Aorta (tissue), 5 donors: ENCODE data around the gene SETD5. TPM values are rescaled to one million over a fixed set of nuclear protein-coding genes. Genes with fewer than 3 reads are reported as not detected.
A peak's percentile ranks its signal among the peaks of the same experiment; 100 is the strongest.

Experiments
- ATAC-seq: fragments of 200-7000 bp; cut with Tn5 transposase; one replicate; pipeline ENCODE4 v1.9.1; 2022; ENCODE audit warnings: moderate library complexity; ENCODE audit not compliant: low FRiP score
- DNase-seq, 2 donors: peaks; one replicate each; pipeline ENCODE4 v3.0.0-alpha.2; 2020
- H3K27ac ChIP-seq, 2 donors: one replicate each; pipeline ENCODE4 v1.5.1; 2013; ENCODE audit warnings: low read length in 2 of 2, mild to moderate bottlenecking in 2 of 2, moderate library complexity in 2 of 2, control low read depth in 1 of 2, inconsistent platforms in 1 of 2, low read depth in 1 of 2
- H3K27me3 ChIP-seq, 2 donors: one replicate each; pipeline ENCODE4 v1.6.1; 2013; ENCODE audit warnings: control low read depth in 1 of 2, low read length in 1 of 2, mild to moderate bottlenecking in 1 of 2, moderate library complexity in 1 of 2; ENCODE audit not compliant: insufficient read depth in 2 of 2, control insufficient read depth in 1 of 2
- H3K36me3 ChIP-seq, 2 donors: one replicate each; pipeline ENCODE4 v1.6.1; 2013; ENCODE audit warnings: control low read depth in 1 of 2, low read length in 1 of 2, mild to moderate bottlenecking in 1 of 2; ENCODE audit not compliant: insufficient read depth in 2 of 2, control insufficient read depth in 1 of 2
- H3K4me1 ChIP-seq, 2 donors: one replicate each; pipeline ENCODE4 v1.6.1; 2013; ENCODE audit warnings: low read length in 2 of 2, control low read depth in 1 of 2, mild to moderate bottlenecking in 1 of 2, moderate library complexity in 1 of 2; ENCODE audit not compliant: insufficient read depth in 2 of 2, control insufficient read depth in 1 of 2
- H3K4me3 ChIP-seq, 2 donors: one replicate each; pipeline ENCODE4 v1.5.1; 2013; ENCODE audit warnings: low read length in 2 of 2, control low read depth in 1 of 2, mild to moderate bottlenecking in 1 of 2
- H3K9me3 ChIP-seq: one replicate; pipeline ENCODE4 v1.6.1; 2013; ENCODE audit warnings: mild to moderate bottlenecking, low read length; ENCODE audit not compliant: control insufficient read depth
- WGBS, 2 donors: extraction: QIAGEN DNeasy Blood & Tissue Kit; methylation state at CpG; one replicate each; pipeline ENCODE4 v1.1.7; 2013; 5-methylcytosine and 5-hydroxymethylcytosine counted together
- intact Hi-C, 2 donors: fragments of 100-400 bp; cut with DNase I; formaldehyde crosslinking; loops; one replicate each; pipeline versions ENCODE4 v1.14.2 to v1.15.0; 2022
- long read RNA-seq, 2 donors: library from polyadenylated mRNA; unstranded; transcript quantifications; one replicate each; pipeline ENCODE4 v2.0.0, GENCODE V29; 2020 to 2021
- polyA plus RNA-seq, 2 donors: library from polyadenylated mRNA; stranded (reverse); fragments of 200-250 nt; gene quantifications; one replicate each; pipeline ENCODE4 v1.2.3, GENCODE V29; 2013
- total RNA-seq, 2 donors: library from RNA; stranded (reverse); fragmentation: NEBNext Ultra II Directional; extraction: Animal tissue kit (Norgen Biotek cat#: 25700); gene quantifications; one replicate each; pipeline ENCODE4 v1.2.1, GENCODE V29; 2021
- donor health status: healthy with polysubstance abuse.
- donor health status: Bipolar disorder and iron deficiency.
- donor health status: DM: no; HTN: no; CAD: no.
- donor health status: DM: no; HTN: no; CAD: no.
- donor health status: DM: yes; HTN: yes; CAD: no.

The SETD5 gene
- total RNA-seq, result 100 to 1,000 TPM; 148 to 200 TPM
- 10 to 100 TPM; 13.9 to 37.3 TPM for polyA plus RNA-seq
- long read RNA-seq, donor 1, transcript SETD5-227 (3 exons, 634 nt), result major isoform, 5 of 106 reads
- long read RNA-seq, donor 1, partial matches to known transcripts, result 59 of 106 reads
- long read RNA-seq, donor 1, other reads (novel, unspliced or antisense), result 38 of 106 reads
- long read RNA-seq, donor 2, partial matches to known transcripts, result 13 of 61 reads
- long read RNA-seq, donor 2, other reads (novel, unspliced or antisense), result 48 of 61 reads

DNA sequence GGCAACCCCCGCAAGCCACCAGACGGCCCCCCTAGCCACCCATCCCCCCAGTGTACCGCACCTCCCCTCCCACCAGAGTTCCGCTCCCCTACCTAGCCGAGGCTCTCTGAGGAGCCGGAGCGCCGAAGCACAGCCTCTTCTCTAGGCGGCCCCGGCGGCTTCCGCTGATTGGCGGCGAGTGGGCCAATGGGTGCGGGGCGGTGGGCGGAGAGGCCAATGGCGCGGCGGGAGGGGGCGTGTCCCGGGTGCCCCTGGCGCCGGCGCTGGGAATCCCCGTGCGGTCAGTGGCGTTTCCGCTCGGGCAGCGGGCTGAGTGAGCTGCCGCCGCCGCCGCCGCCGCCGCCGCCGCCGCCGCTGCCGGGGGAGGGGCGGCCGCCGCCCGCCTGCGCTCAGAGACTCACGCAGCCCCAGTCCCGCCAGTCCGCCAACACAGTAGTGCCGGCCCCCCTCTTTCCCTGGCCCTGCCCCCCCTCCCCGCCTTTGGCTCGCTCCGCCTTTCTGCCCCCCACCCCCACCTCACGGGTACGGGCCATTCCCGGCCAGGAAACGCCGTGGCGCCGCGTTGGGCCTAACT, at the start of gene SETD5:
SETD5 (plus strand) TSS at position 284 of the 574 bp plus-strand sequence. CDS start 31,324 bp downstream, outside the sequence.
- 0 to 1% methylated on average over 30 to 63 of the region's 63 CpGs for WGBS, 2 donors
- DNase-seq (peak; percentile 99), ATAC-seq (peak; percentile 92)
- Histone ChIP-seq H3K9me3 (no peaks in the 10 kb centered on the region), H3K27ac (peak within 1 kb of the TSS; percentile 95 to 98), H3K4me3 (peak within 1 kb of the TSS; percentile 60 to 91), H3K36me3 (no peaks in the 10 kb centered on the region), H3K4me1 (no peaks in the 10 kb centered on the region), H3K27me3 (no peaks in the 10 kb centered on the region)
- intact Hi-C loops, result no loop called here

DNA sequence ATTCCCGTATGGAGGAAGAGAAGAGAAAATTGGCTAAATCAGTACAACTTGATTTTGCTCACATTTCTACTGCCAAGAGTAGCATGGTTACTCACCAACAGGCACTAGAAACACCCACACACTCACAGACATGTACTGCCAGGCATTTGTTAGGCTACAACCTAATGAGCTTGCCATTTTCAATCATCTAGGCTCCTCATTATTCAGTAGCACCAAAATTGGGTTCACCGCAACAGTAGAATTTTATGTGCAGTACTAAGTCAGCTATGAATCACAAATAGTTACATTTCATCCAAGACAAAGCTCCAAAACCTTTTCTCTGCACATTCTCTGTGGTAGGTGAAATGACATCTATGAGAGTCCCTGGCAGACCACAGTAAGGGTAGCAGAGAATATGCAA, 49.5 kb upstream of the SETD5 start:
- no peaks in the 10 kb centered on the region for H3K9me3 ChIP-seq
- H3K27me3 ChIP-seq, result no peaks in the 10 kb centered on the region
- intact Hi-C loops, result no loop called here
- ATAC-seq (no peak), DNase-seq (no peak)
- no peaks in the 10 kb centered on the region for H3K36me3 ChIP-seq
- H3K4me1 ChIP-seq, result peaks cover 0 to under 1% of the 10 kb centered on the region in 2 donors
- WGBS, 2 donors, result 40 to 47% methylated on average over 2 of the region's 2 CpGs
- no peak overlapping the region for H3K27ac ChIP-seq
- no peak overlapping the region for H3K4me3 ChIP-seq

DNA sequence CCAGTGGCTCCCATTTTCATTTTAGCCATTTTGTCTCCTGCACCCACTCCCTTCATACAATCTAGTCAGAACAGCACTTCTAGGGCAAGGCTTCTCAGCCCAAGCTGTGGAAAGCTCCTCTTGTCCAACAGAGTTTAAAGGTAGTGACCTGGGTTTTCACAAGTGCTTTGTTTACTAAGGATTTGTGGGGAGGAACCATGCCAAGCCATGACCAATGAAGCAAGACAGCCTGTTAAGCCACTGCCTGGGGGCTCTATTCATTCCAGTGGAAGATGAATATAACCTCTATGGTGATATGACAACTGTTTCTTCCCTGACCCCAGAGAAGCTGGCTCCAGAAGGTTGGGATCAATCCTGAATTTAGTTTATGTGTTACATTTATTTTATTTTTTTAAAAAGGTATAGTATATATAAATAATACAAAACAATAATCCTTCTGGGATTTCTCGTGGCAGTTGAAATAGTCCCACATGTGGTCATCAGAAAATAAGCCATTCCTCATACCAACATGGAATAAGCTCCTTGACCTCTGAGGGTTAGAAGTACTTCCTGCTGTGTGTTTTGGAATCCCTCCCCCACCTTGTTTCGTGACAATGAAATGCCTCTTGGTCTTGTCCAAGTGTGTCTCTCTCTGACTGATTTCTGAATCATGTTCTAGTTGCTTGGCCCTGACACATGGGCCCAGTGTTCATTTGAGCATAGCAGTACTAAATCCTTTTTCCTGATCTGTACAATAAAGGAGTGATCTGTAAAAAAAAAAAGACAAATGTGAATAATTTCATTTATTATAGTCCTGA, 47.9 kb upstream of the SETD5 start:
- DNase-seq, result no peak
- Histone ChIP-seq H3K9me3 (no peaks in the 10 kb centered on the region), H3K27me3 (no peaks in the 10 kb centered on the region), H3K36me3 (no peaks in the 10 kb centered on the region), H3K27ac (no peak overlapping the region), H3K4me3 (no peak overlapping the region), H3K4me1 (peaks cover 0 to 1% of the 10 kb centered on the region in 2 donors)
- intact Hi-C loops, result loop anchor here in 1 of 2 donors (5.0 kb wide), 1 partner anchor 73 kb away; no protein-coding TSS in a partner anchor
- 32 to 43% methylated on average over 2 of the region's 2 CpGs for WGBS, 2 donors
- no peak for ATAC-seq

GRCh38 chr3:9351709-9352126, 45.7 kb upstream of the SETD5 start:
- intact Hi-C loops, result loop anchor here in 1 of 2 donors (5.0 kb wide), 1 partner anchor 71 kb away; no protein-coding TSS in a partner anchor
- Histone ChIP-seq H3K4me3 (no peak overlapping the region), H3K4me1 (peaks cover 0 to 1% of the 10 kb centered on the region in 2 donors), H3K36me3 (no peaks in the 10 kb centered on the region), H3K27ac (no peak overlapping the region), H3K9me3 (no peaks in the 10 kb centered on the region), H3K27me3 (no peaks in the 10 kb centered on the region)
- ATAC-seq (no peak), DNase-seq (no peak)
- 52 to 68% methylated on average over 3 of the region's 3 CpGs for WGBS, 2 donors

GRCh38 chr3:9352917-9353752, 44.3 kb upstream of the SETD5 start:
- intact Hi-C loops, result loop anchor here (1.0 to 5.0 kb wide), 2 partner anchors 26 to 69 kb away; no protein-coding TSS in a partner anchor

DNA sequence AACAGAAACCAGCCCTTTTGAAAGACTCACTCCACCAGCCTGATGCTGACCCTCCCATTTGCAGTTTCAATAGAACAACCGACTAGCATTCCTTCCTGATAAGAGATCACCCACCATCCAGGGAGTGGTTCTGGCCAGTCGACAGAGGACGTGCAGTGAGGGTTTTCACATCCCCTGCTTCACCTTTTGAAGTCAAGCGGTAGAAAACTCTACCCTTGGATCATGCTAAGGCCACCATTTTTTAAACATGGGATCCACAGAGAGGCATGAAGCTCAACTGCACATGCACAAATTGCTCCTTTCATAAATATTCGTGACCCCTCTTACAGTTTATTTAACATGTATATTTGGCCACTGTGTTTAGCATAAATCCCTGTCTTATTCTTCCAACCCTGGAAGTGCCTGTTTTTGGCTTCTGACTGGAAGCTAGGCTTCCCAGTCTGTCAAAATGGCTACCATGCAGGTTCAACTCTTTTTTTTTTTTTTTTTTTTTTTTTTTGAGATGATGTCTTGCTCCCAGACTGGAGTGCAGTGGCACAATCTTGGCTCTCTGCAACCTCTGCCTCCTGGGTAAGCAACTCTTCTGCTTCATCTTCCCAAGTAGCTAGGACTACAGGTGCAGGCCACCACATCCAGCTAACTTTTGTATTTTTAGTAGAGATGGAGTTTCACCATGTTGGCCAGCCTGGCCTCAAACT, 35.6 kb upstream of the SETD5 start:
- Histone ChIP-seq H3K9me3 (no peaks in the 10 kb centered on the region), H3K27ac (no peak overlapping the region), H3K27me3 (no peaks in the 10 kb centered on the region), H3K4me1 (no peaks in the 10 kb centered on the region), H3K4me3 (no peak overlapping the region), H3K36me3 (peaks cover 0 to 2% of the 10 kb centered on the region in 2 donors)
- intact Hi-C loops, result loop anchor here in 1 of 2 donors (10.0 kb wide), 1 partner anchor 63 kb away; no protein-coding TSS in a partner anchor
- ATAC-seq (no peak), DNase-seq (no peak)
- WGBS, 2 donors, result 63 to 65% methylated on average over 5 of the region's 5 CpGs

More at GRCh38 chr3:9352917-9353752, 44.3 kb upstream of the SETD5 start:
- H3K27ac ChIP-seq, result no peak overlapping the region
- DNase-seq, result peak; percentile 71 to 82
- no peak overlapping the region for H3K4me3 ChIP-seq
- no peaks in the 10 kb centered on the region for H3K36me3 ChIP-seq
- 8 to 14% methylated on average over 7 of the region's 7 CpGs for WGBS, 2 donors
- peak; percentile 89 for ATAC-seq
- H3K4me1 ChIP-seq, result peaks cover 0 to 1% of the 10 kb centered on the region in 2 donors
- no peaks in the 10 kb centered on the region for H3K27me3 ChIP-seq
- no peaks in the 10 kb centered on the region for H3K9me3 ChIP-seq

GRCh38 chr3:9362731-9363530, 34.5 kb upstream of the SETD5 start, which contains the start of gene THUMPD3:
Gene THUMPD3, plus strand, starts transcription at chr3:9363054. Its CDS starts 2,015 bp downstream, at chr3:9365069.
- peak; percentile 95 to 98 for DNase-seq
- peak; percentile 97 for ATAC-seq
- no peaks in the 10 kb centered on the region for H3K27me3 ChIP-seq
- H3K4me3 ChIP-seq, result peak within 1 kb of the TSS; percentile 44 to 91
- H3K36me3 ChIP-seq, result peaks cover 0 to 2% of the 10 kb centered on the region in 2 donors
- H3K9me3 ChIP-seq, result no peaks in the 10 kb centered on the region
- no peaks in the 10 kb centered on the region for H3K4me1 ChIP-seq
- intact Hi-C loops, result loop anchor here in 1 of 2 donors (10.0 kb wide), 1 partner anchor 62 kb away; no protein-coding TSS in a partner anchor
- 1% methylated on average over 46 of the region's 46 CpGs for WGBS, 2 donors
- H3K27ac ChIP-seq, result peak within 1 kb of the TSS; percentile 62 to 69
